ENCODE data around the gene TOP1. TPM values are rescaled to one million over a fixed set of nuclear protein-coding genes. Genes with fewer than 3 reads are reported as not detected.
A peak's percentile ranks its signal among the peaks of the same experiment; 100 is the strongest.

TOP1 gene
- total RNA-seq, 1 donor from 2014 or later = 84.6 TPM

GRCh38 chr20:41080866-41081265, 52.2 kb downstream of the TOP1 start:
- peaks cover 65% of the 10 kb centered on the region for H3K36me3 Mint-ChIP-seq

GRCh38 chr20:41081276-41081814, 52.7 kb downstream of the TOP1 start:
- H3K27me3 Mint-ChIP-seq = no peaks in the 10 kb centered on the region
- TF ChIP-seq CTCF (conservative IDR thresholded peaks at IDR 0.05) = no peak
- no peak for DNase-seq (ENCODE audit: extremely low spot score, unreplicated experiment)
- H3K36me3 Mint-ChIP-seq = peaks cover 63% of the 10 kb centered on the region
- H3K4me1 Mint-ChIP-seq (ENCODE audit: unreplicated experiment) = peaks cover 19% of the 10 kb centered on the region
- no peak overlapping the region for H3K4me3 Mint-ChIP-seq
- peak overlapping the region; percentile 8 for H3K27ac Mint-ChIP-seq
- no peaks in the 10 kb centered on the region for H3K9me3 Mint-ChIP-seq

More at GRCh38 chr20:41080866-41081265, 52.2 kb downstream of the TOP1 start:
- peaks cover 22% of the 10 kb centered on the region for H3K4me1 Mint-ChIP-seq (ENCODE audit: unreplicated experiment)
- no peak for TF ChIP-seq CTCF (conservative IDR thresholded peaks at IDR 0.05)
- H3K4me3 Mint-ChIP-seq = no peak overlapping the region
- H3K27ac Mint-ChIP-seq = no peak overlapping the region
- H3K27me3 Mint-ChIP-seq = no peaks in the 10 kb centered on the region
- no peaks in the 10 kb centered on the region for H3K9me3 Mint-ChIP-seq
- DNase-seq (ENCODE audit: extremely low spot score, unreplicated experiment) = no peak

GRCh38 chr20:41082306-41082705, 53.7 kb downstream of the TOP1 start:
- H3K4me1 Mint-ChIP-seq (ENCODE audit: unreplicated experiment) = peaks cover 22% of the 10 kb centered on the region
- peaks cover 59% of the 10 kb centered on the region for H3K36me3 Mint-ChIP-seq

GRCh38 chr20:41085606-41086005, 57.0 kb downstream of the TOP1 start:
- Mint-ChIP-seq H3K36me3 (peaks cover 61% of the 10 kb centered on the region), H3K27ac (no peak overlapping the region)

More at GRCh38 chr20:41082306-41082705, 53.7 kb downstream of the TOP1 start:
- no peaks in the 10 kb centered on the region for H3K9me3 Mint-ChIP-seq
- H3K27me3 Mint-ChIP-seq = no peaks in the 10 kb centered on the region
- H3K27ac Mint-ChIP-seq = no peak overlapping the region
- H3K4me3 Mint-ChIP-seq = no peak overlapping the region
- TF ChIP-seq CTCF (conservative IDR thresholded peaks at IDR 0.05) = no peak
- no peak for DNase-seq (ENCODE audit: extremely low spot score, unreplicated experiment)

GRCh38 chr20:41086402-41087324, 58.0 kb downstream of the TOP1 start:
- peaks cover 11% of the 10 kb centered on the region for H3K4me1 Mint-ChIP-seq (ENCODE audit: unreplicated experiment)
- H3K9me3 Mint-ChIP-seq = no peaks in the 10 kb centered on the region
- peak overlapping the region; percentile 1 for H3K4me3 Mint-ChIP-seq
- H3K36me3 Mint-ChIP-seq = peaks cover 57% of the 10 kb centered on the region
- no peaks in the 10 kb centered on the region for H3K27me3 Mint-ChIP-seq
- no peak for DNase-seq (ENCODE audit: extremely low spot score, unreplicated experiment)
- TF ChIP-seq CTCF (conservative IDR thresholded peaks at IDR 0.05) = no peak
- peak overlapping the region; percentile 4 for H3K27ac Mint-ChIP-seq

More at GRCh38 chr20:41085606-41086005, 57.0 kb downstream of the TOP1 start:
- no peak for TF ChIP-seq CTCF (conservative IDR thresholded peaks at IDR 0.05)
- Mint-ChIP-seq H3K27me3 (no peaks in the 10 kb centered on the region), H3K9me3 (no peaks in the 10 kb centered on the region), H3K4me3 (no peak overlapping the region), H3K4me1 (ENCODE audit: unreplicated experiment) (peaks cover 11% of the 10 kb centered on the region)
- DNase-seq (ENCODE audit: extremely low spot score, unreplicated experiment) = no peak

Data from type B pancreatic cell (in vitro differentiated cells).